Ovary (tissue), 9 donors: ENCODE data around the gene AKT1. TPM values are rescaled to one million over a fixed set of nuclear protein-coding genes. Genes with fewer than 3 reads are reported as not detected.

Experiments used
- DNase-seq, 5 donors: peaks; one replicate each; pipeline ENCODE4 v3.0.0-alpha.2; 2019 to 2020
- H3K27ac ChIP-seq, 2 donors: fragments of 200-600 bp; one replicate each; pipeline versions ENCODE4 v1.5.1 to v1.8.0; 2019 to 2022
- H3K27me3 ChIP-seq: fragments of 200-600 bp; one replicate; pipeline ENCODE4 v1.8.0; 2022
- H3K36me3 ChIP-seq: fragments of 200-600 bp; sonication (generic); one replicate; pipeline ENCODE4 v1.5.1; 2019
- H3K4me1 ChIP-seq: one replicate; pipeline ENCODE4 v1.8.1; 2013; ENCODE audit warnings: mild to moderate bottlenecking, moderate library complexity; ENCODE audit not compliant: insufficient read depth
- H3K4me3 ChIP-seq: fragments of 200-600 bp; sonication (generic); one replicate; pipeline ENCODE4 v1.5.1; 2017
- H3K9me3 ChIP-seq, 2 donors: fragments of 200-600 bp in 1 of 2; sonication (generic) in 1 of 2; one replicate each; pipeline versions ENCODE4 v1.5.1 to v1.8.1; 2013 to 2019; ENCODE audit warnings: mild to moderate bottlenecking in 1 of 2, moderate library complexity in 1 of 2
- EP300 ChIP-seq: sonication (generic); formaldehyde crosslinking; IDR thresholded peaks from one replicate; pipeline ENCODE4 v1.6.1; 2017; ENCODE audit warnings: antibody characterized with exemption
- POLR2A ChIP-seq: fragments of 450-650 bp; IDR thresholded peaks from one replicate; pipeline ENCODE4 v1.6.1; 2017; ENCODE audit warnings: antibody characterized with exemption, mild to moderate bottlenecking, moderate library complexity
- WGBS, 3 donors: extraction: QIAGEN DNeasy Blood & Tissue Kit in 1 of 3; methylation state at CpG; one replicate each; pipeline versions ENCODE4 v1.1.5 to v1.1.7; 2013 to 2017; 5-methylcytosine and 5-hydroxymethylcytosine counted together
- intact Hi-C, 4 donors: fragments of 100-400 bp; cut with DNase I; formaldehyde crosslinking; loops; one replicate each; pipeline versions ENCODE4 v1.11.0 to v1.15.1; 2022 to 2023
- polyA plus RNA-seq, 2 donors: library from polyadenylated mRNA; stranded (reverse); fragments of 200-250 nt in 1 of 2; fragments of 350-450 nt in 1 of 2; fragmentation: Illumina TruSeq in 1 of 2; extraction: RNeasy Lipid Tissue Mini Kit (QIAGEN cat#74804) in 1 of 2; gene quantifications; one replicate each; pipeline ENCODE4 v1.2.3, GENCODE V29; 2013 to 2014
- total RNA-seq, 7 donors: library from RNA; depleted of rRNA in 2 of 7; stranded (reverse); fragments of >200 nt in 2 of 7; fragmentation: NEBNext Ultra II Directional in 3 of 7; extraction: Animal tissue kit (Norgen Biotek cat#: 25700) in 3 of 7; gene quantifications; one replicate each; pipeline versions ENCODE4 v1.1.0 to v1.2.4, GENCODE V29; 2016 to 2023
- TF ChIP-seq, protein P1 (sequence below), 3 donors: fragments of 450-650 bp in 2 of 3; fragments of 200-600 bp in 1 of 3; IDR thresholded peaks; one replicate each; pipeline versions ENCODE4 v1.5.1 to v1.8.0; 2016 to 2022; ENCODE audit warnings: antibody characterized with exemption in 3 of 3, mild to moderate bottlenecking in 1 of 3
- donor health status: DM: no; HTN: no; CAD: no; lungs with moderate emphysema.
- donor health status: DM: no; HTN: no; CAD: no.
- donor health status: Bipolar disorder and iron deficiency.
- donor health status: DM: yes; HTN: yes; CAD: no.
- donor health status: DM: no; HTN: no; CAD: no.
- donor health status: DM: yes; HTN: yes; CAD: no.

Gene AKT1
- total and polyA plus RNA-seq, 9 donors = 53.9 to 105 (median 95.4) TPM

DNA sequence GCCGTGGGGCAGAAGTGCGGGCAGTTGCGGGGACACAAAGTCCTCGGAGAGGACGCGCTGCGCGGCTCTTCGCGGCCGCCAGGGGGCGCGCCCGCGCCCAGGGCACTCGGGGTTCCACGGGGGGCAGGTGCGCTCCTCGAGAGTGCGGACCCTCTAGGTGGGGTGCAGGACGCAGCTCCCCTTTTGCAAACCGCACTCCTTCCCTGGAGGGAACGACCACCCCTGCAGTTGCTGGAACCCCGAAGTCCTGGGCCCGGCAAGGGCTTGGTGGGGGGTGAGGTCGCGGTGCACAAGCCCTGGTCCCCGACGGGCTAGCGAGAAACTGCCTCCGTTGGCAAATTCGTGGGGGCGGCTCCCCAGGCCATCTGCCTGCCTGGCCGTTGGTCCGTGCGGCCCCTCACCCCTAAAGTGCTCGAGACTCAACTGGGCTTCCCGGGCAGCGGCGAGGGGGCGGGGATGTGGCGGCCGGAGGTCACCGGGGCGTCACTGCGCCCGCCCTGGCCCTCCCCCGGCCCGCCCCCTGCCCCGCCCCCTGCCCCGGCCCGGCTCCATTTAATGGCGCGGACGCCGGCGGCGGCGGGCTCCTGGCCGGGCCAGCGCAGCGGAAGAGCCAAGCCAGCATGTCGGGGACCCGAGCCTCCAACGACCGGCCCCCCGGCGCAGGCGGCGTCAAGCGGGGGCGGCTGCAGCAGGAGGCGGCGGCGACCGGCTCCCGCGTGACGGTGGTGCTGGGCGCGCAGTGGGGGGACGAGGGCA, 71.7 kb downstream of the AKT1 start, which contains the start of gene ADSS1:
TSS of gene ADSS1 (plus strand) at position 579 of the 756 bp plus-strand sequence. CDS start at position 621, 42 bp downstream.
- peak; percentile 36 to 70 (median 61) for DNase-seq

DNA sequence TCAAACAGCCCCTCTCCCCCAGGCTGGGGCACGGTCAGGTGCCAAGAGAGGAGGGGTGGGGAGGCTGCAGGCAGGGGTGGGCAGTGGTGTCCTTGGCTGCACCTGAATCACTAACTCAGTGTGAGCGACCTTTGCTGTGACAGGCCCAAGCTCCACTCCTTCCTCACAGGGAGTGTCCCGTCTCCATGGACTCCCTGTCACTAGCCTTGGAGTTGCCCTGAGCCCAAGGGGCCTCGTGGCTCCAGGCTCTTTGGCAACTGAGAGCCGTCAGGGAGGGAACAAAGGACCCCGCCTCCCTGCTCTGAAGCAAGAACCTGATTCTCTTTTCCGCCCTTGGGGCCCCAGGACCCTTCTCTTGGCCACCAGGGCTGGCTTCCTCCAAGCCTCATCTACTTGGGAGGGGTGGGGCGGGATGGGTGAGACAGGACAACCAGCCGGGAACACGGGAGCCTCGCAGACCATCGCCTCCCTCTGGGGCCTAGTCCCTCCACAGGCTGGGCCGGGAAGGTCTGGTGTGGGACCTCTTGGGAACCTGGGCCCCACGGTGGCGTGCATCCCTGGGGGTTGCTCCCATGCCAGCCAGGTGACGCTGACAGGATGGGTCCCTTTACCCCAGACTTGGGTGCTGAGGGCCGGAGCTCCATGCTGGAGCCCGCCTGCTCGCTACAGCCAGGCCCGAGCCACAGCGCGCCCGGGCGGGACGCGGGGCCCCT, 72.5 kb downstream of the AKT1 start:
- no peaks in the 10 kb centered on the region for H3K36me3 ChIP-seq
- 56 to 70% (median 68%) methylated on average over 16 to 26 of the region's 26 CpGs for WGBS, 3 donors
- H3K27ac ChIP-seq = no peak overlapping the region
- no peak overlapping the region for H3K4me3 ChIP-seq
- TF ChIP-seq EP300 = no peak
- no peak for TF ChIP-seq POLR2A
- TF ChIP-seq, protein P1, sequence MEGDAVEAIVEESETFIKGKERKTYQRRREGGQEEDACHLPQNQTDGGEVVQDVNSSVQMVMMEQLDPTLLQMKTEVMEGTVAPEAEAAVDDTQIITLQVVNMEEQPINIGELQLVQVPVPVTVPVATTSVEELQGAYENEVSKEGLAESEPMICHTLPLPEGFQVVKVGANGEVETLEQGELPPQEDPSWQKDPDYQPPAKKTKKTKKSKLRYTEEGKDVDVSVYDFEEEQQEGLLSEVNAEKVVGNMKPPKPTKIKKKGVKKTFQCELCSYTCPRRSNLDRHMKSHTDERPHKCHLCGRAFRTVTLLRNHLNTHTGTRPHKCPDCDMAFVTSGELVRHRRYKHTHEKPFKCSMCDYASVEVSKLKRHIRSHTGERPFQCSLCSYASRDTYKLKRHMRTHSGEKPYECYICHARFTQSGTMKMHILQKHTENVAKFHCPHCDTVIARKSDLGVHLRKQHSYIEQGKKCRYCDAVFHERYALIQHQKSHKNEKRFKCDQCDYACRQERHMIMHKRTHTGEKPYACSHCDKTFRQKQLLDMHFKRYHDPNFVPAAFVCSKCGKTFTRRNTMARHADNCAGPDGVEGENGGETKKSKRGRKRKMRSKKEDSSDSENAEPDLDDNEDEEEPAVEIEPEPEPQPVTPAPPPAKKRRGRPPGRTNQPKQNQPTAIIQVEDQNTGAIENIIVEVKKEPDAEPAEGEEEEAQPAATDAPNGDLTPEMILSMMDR (IDR thresholded peaks at IDR 0.05) = no peak
- no peaks in the 10 kb centered on the region for H3K27me3 ChIP-seq
- peaks cover 3% of the 10 kb centered on the region for H3K4me1 ChIP-seq
- no peaks in the 10 kb centered on the region for H3K9me3 ChIP-seq
- intact Hi-C loops = no loop called here
- DNase-seq = no peak

More for the DNA sequence above, 71.7 kb downstream of the AKT1 start, which contains the start of gene ADSS1:
- no peaks in the 10 kb centered on the region for H3K27me3 ChIP-seq
- intact Hi-C loops = no loop called here
- no peak within 1 kb of the TSS for H3K27ac ChIP-seq
- H3K9me3 ChIP-seq = no peaks in the 10 kb centered on the region
- H3K4me1 ChIP-seq = peaks cover 3% of the 10 kb centered on the region
- H3K4me3 ChIP-seq = peak within 1 kb of the TSS; percentile 45
- no peaks in the 10 kb centered on the region for H3K36me3 ChIP-seq
- TF ChIP-seq, protein P1 (IDR thresholded peaks at IDR 0.05) = peak; percentile 24 to 44 (median 34)
- no peak for TF ChIP-seq EP300
- no peak for TF ChIP-seq POLR2A
- WGBS, 3 donors = 2% methylated on average over 68 to 82 of the region's 82 CpGs

DNA sequence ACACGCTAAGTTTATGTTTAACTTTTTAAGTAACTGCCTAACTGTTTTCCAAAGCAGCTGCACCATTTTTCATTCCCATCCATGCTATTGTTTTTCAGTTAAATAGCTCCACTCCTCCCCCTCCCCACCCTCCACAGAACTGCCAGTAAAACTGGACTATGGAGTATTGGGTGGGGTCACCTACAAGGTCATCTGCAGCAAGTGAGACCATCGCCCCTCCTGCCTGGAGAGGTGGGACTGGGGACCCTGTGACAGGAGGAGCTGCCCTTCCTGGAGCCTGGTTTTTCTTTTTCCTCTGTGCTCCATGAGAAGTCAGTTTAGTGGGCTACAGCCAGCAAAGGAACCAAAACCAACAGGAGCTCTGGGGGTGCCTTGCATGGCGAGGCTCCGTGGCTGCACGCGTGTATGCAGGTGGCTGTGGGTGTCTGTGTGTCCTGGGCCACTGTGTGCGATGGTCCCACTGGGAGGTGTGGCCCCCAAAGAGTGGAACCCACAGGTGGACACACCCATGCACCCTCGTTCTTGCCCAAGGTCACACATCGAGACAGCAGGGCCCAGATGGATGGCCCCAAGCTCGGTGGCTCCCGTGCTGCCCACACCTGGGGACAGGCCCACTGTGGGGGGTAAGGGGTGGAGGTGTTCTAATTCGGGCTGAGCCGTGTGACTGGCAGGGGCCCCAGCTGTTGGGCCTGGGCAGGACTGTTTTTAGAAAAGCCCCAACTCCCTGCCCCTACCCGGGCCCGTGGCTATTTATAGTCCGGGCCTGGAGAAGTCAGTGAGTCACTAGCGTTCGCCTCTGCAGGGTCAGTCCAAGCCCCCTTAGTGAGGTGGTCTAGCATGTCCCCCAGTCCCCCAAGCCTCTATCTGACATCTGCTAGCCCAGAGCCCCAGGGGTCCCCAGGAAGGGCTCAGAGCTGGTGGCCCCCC, 73.8 kb downstream of the AKT1 start:
- Histone ChIP-seq H3K9me3 (no peaks in the 10 kb centered on the region), H3K27ac (no peak overlapping the region), H3K36me3 (no peaks in the 10 kb centered on the region), H3K4me1 (peaks cover 3% of the 10 kb centered on the region), H3K27me3 (no peaks in the 10 kb centered on the region), H3K4me3 (no peak overlapping the region)
- TF ChIP-seq POLR2A = no peak
- TF ChIP-seq EP300 = no peak
- 49 to 57% (median 55%) methylated on average over 18 of the region's 18 CpGs for WGBS, 3 donors
- no peak for DNase-seq
- intact Hi-C loops = no loop called here

Other genes with a start within 250 kb of the AKT1 start
- gene C14orf180, start 216.0 kb downstream of the AKT1 start, total RNA-seq = under 1 TPM in 5 of 7 donors, not detected in 2; 0.12 to 0.40 (median 0.13) TPM
- under 1 TPM; 0.12 to 0.35 TPM for gene C14orf180, start 216.0 kb downstream of the AKT1 start, polyA plus RNA-seq
- under 1 TPM in 1 of 7 donors, not detected in 6; 0.30 TPM for gene TMEM179, start 191.0 kb downstream of the AKT1 start, total RNA-seq
- under 1 TPM; 0.19 to 0.22 TPM for gene TMEM179, start 191.0 kb downstream of the AKT1 start, polyA plus RNA-seq
- gene INF2, start 106.1 kb downstream of the AKT1 start, total RNA-seq = 10 to 100 TPM; 15.1 to 40.7 (median 22.2) TPM
- 10 to 100 TPM in 1 of 2 donors, 1 to 10 TPM in 1; 6.3 to 18.4 TPM for gene INF2, start 106.1 kb downstream of the AKT1 start, polyA plus RNA-seq
- gene ADSS1, start 71.5 kb downstream of the AKT1 start, total RNA-seq = 1 to 10 TPM; 2.6 to 9.8 (median 3.8) TPM
- 1 to 10 TPM; 4.1 to 4.9 TPM for gene ADSS1, start 71.5 kb downstream of the AKT1 start, polyA plus RNA-seq
- 100 to 1,000 TPM in 3 of 7 donors, 10 to 100 TPM in 4; 85.7 to 385 (median 91.6) TPM for gene SIVA1, start 42.6 kb downstream of the AKT1 start, total RNA-seq
- gene SIVA1, start 42.6 kb downstream of the AKT1 start, polyA plus RNA-seq = 100 to 1,000 TPM in 1 of 2 donors, 1 to 10 TPM in 1; 2.4 to 249 TPM
- gene ZBTB42, start 5.4 kb upstream of the AKT1 start, total RNA-seq = 10 to 100 TPM in 1 of 7 donors, 1 to 10 TPM in 6; 2.0 to 18.7 (median 4.1) TPM
- gene ZBTB42, start 5.4 kb upstream of the AKT1 start, polyA plus RNA-seq = 1 to 10 TPM in 1 of 2 donors, under 1 TPM in 1; 0.42 to 1.8 TPM
- 10 to 100 TPM in 4 of 7 donors, 1 to 10 TPM in 3; 3.0 to 22.7 (median 11.7) TPM for gene CEP170B, start 69.5 kb upstream of the AKT1 start, total RNA-seq
- 1 to 10 TPM; 1.9 to 5.1 TPM for gene CEP170B, start 69.5 kb upstream of the AKT1 start, polyA plus RNA-seq
- gene PLD4, start 129.1 kb upstream of the AKT1 start, total RNA-seq = 1 to 10 TPM in 4 of 7 donors, under 1 TPM in 2, not detected in 1; 0.32 to 3.2 (median 1.4) TPM
- under 1 TPM; 0.12 to 0.48 TPM for gene PLD4, start 129.1 kb upstream of the AKT1 start, polyA plus RNA-seq
- 10 to 100 TPM in 3 of 7 donors, 1 to 10 TPM in 4; 1.1 to 15.6 (median 3.9) TPM for gene AHNAK2, start 182.6 kb upstream of the AKT1 start, total RNA-seq
- gene AHNAK2, start 182.6 kb upstream of the AKT1 start, polyA plus RNA-seq = 10 to 100 TPM in 1 of 2 donors, under 1 TPM in 1; 0.94 to 24.6 TPM
- gene CLBA1, start 190.0 kb upstream of the AKT1 start, total RNA-seq = 10 to 100 TPM in 2 of 7 donors, 1 to 10 TPM in 5; 3.5 to 15.7 (median 9.6) TPM
- gene CLBA1, start 190.0 kb upstream of the AKT1 start, polyA plus RNA-seq = 1 to 10 TPM; 6.4 to 6.7 TPM
- gene CDCA4, start 225.3 kb upstream of the AKT1 start, total RNA-seq = 1 to 10 TPM; 6.3 to 9.4 (median 7.6) TPM
- 1 to 10 TPM; 2.9 to 7.3 TPM for gene CDCA4, start 225.3 kb upstream of the AKT1 start, polyA plus RNA-seq